NCI-H146 treated with DMSO at 0.1 percent for 48 hours (cell line): ENCODE results near the gene FILIP1.

Experiments
- DNase-seq: peaks from one replicate; lab custom pipeline; 2025; ENCODE audit not compliant: unreplicated experiment; lab: John Stamatoyannopoulos, UW

FILIP1 gene

GRCh38 chr6:75299801-75300530 lies 193.6 kb downstream of the FILIP1 start:
- no peak for DNase-seq

GRCh38 chr6:75296811-75297779 lies 196.5 kb downstream of the FILIP1 start:
- peak; percentile 59 for DNase-seq

- no peak for DNase-seq
Measured at GRCh38 chr6:75292555-75292954, 201.0 kb downstream of the FILIP1 start.

- no peak for DNase-seq
Measured at GRCh38 chr6:75291744-75292143, 201.9 kb downstream of the FILIP1 start.

- no peak for DNase-seq
Measured at GRCh38 chr6:75291331-75291730, 202.3 kb downstream of the FILIP1 start.

- DNase-seq, result no peak
Measured at GRCh38 chr6:75290136-75290945, 203.3 kb downstream of the FILIP1 start.

- DNase-seq, result no peak
Measured at GRCh38 chr6:75288023-75288422, 205.6 kb downstream of the FILIP1 start.

GRCh38 chr6:75287424-75287823 lies 206.2 kb downstream of the FILIP1 start:
- no peak for DNase-seq

- DNase-seq, result no peak
Measured at GRCh38 chr6:75286955-75287354, 206.6 kb downstream of the FILIP1 start.

- peak; percentile 88 for DNase-seq
Measured at GRCh38 chr6:75285283-75285639, 208.3 kb downstream of the FILIP1 start.

GRCh38 chr6:75284632-75285282 lies 208.8 kb downstream of the FILIP1 start, which contains the start of gene TMEM30A:
Gene TMEM30A (minus strand): TSS chr6:75284792. CDS start chr6:75284638, 154 bp downstream.
- DNase-seq, result peak; percentile 100

- DNase-seq, result no peak
Measured at GRCh38 chr6:75283907-75284631, 209.5 kb downstream of the FILIP1 start.

GRCh38 chr6:75282706-75283105 lies 210.9 kb downstream of the FILIP1 start:
- DNase-seq, result no peak

- DNase-seq, result no peak
Measured at GRCh38 chr6:75281653-75282052, 211.9 kb downstream of the FILIP1 start.

GRCh38 chr6:75280131-75280855 lies 213.3 kb downstream of the FILIP1 start:
- no peak for DNase-seq

GRCh38 chr6:75279418-75279817 lies 214.2 kb downstream of the FILIP1 start:
- no peak for DNase-seq

GRCh38 chr6:75278474-75279077 lies 215.0 kb downstream of the FILIP1 start:
- no peak for DNase-seq

GRCh38 chr6:75275067-75275466 lies 218.5 kb downstream of the FILIP1 start:
- no peak for DNase-seq

GRCh38 chr6:75273009-75273408 lies 220.6 kb downstream of the FILIP1 start:
- no peak for DNase-seq
